Spinal cord (tissue), 10 donors: ENCODE results near the gene ZNF467. TPM values are rescaled to one million over a fixed set of nuclear protein-coding genes. Genes with fewer than 3 reads are reported as not detected.
A peak's percentile ranks its signal among the peaks of the same experiment; 100 is the strongest.

ENCODE experiments used
- DNase-seq, 6 donors: peaks; one replicate each; pipeline versions ENCODE4 v3.0.0 to v3.0.0-alpha.2; 2013 to 2015; ENCODE audit warnings: low spot score in 6 of 6, low read depth in 4 of 6
- H3K27ac ChIP-seq: one replicate; pipeline ENCODE4 v1.5.1; 2013; ENCODE audit warnings: low read depth, low read length, control low read depth
- H3K27me3 ChIP-seq: one replicate; pipeline ENCODE4 v1.6.1; 2013; ENCODE audit warnings: low read length; ENCODE audit not compliant: control insufficient read depth, insufficient read depth
- H3K36me3 ChIP-seq: one replicate; pipeline ENCODE4 v1.6.1; 2013; ENCODE audit warnings: low read length; ENCODE audit not compliant: control insufficient read depth, insufficient read depth
- H3K4me1 ChIP-seq: one replicate; pipeline ENCODE4 v1.6.1; 2013; ENCODE audit warnings: low read length; ENCODE audit not compliant: control insufficient read depth, insufficient read depth
- H3K4me3 ChIP-seq: one replicate; pipeline ENCODE4 v1.5.1; 2013; ENCODE audit warnings: low read depth, low read length, control low read depth
- H3K9me3 ChIP-seq: one replicate; pipeline ENCODE4 v1.6.1; 2013; ENCODE audit warnings: low read length; ENCODE audit not compliant: control insufficient read depth, insufficient read depth
- WGBS: methylation state at CpG from one replicate; pipeline ENCODE4 v1.1.5; 2013; ENCODE audit warnings: missing lambda C conversion rate; ENCODE audit not compliant: insufficient coverage; 5-methylcytosine and 5-hydroxymethylcytosine counted together
- polyA plus RNA-seq, 2 donors: library from polyadenylated mRNA; unstranded; fragments of 120-200 nt; gene quantifications; one replicate each; pipeline ENCODE4 v1.2.1, GENCODE V29; 2013; ENCODE audit not compliant: insufficient read length in 2 of 2
- total RNA-seq, 2 donors: library from RNA; depleted of rRNA in 1 of 2; stranded (reverse); fragments of 120-200 nt in 1 of 2; fragments of >200 nt in 1 of 2; gene quantifications; one replicate each; pipeline versions ENCODE4 v1.2.3 to v1.2.4, GENCODE V29; 2013 to 2014
- donor health status: healthy.

The ZNF467 gene
- total and polyA plus RNA-seq, 4 donors: 2.8 to 17.5 (median 7.8) TPM

DNA sequence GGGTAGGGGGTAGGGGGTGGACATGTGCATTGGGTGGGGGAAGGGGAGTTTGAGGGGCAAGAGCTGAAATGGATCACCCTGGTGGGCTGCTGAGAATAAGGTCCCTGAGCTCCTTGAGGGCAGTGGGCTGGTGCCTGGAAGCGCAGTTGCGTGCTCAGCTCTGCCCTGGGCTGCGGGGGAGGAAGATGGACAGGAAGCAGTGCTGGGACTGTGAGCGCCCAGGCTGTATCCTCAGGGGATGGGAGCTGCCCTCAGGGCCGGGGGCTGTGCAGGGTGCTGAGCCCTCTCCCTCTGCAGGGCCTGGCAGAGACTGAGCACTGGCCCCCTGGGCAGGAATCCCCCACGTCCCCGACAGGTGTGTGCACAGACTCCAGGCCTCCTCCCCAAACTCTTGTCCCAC is 24.4 kb upstream of the ZNF467 start:
- Histone ChIP-seq H3K4me1 (no peaks in the 10 kb centered on the region), H3K4me3 (no peak overlapping the region), H3K27ac (no peak overlapping the region), H3K9me3 (no peaks in the 10 kb centered on the region), H3K36me3 (peaks cover 25% of the 10 kb centered on the region), H3K27me3 (no peaks in the 10 kb centered on the region)
- DNase-seq: no peak
- WGBS: 90% methylated on average over 7 of the region's 7 CpGs

DNA sequence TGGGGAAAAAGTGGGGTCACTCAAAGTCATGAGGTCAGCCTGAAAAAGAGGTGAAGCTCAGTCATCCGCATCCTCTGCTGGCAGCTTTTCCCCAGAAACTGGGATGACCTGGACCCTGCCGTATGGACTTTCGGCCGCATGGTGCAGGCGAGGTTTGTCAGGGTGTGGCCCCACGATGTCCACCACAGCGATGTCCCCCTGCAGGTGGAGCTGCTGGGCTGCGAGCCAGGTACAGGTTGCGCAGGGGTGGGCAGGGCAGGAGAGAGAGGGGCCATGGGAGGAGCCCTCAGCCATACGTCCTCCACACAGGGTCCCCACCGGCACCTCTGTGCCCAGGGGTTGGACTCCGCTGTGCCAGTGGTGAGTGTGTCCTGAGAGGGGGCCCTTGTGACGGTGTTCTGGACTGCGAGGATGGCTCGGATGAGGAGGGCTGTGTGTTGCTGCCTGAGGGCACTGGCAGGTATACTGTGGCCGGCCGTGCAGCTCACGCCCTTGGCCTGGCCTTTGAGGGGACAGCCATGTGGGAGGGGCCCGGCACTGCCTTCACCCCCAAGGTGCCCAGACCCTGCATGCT is 23.0 kb upstream of the ZNF467 start:
- no peak for DNase-seq
- Histone ChIP-seq H3K27me3 (no peaks in the 10 kb centered on the region), H3K9me3 (no peaks in the 10 kb centered on the region), H3K27ac (no peak overlapping the region), H3K4me3 (no peak overlapping the region), H3K36me3 (peaks cover 24% of the 10 kb centered on the region), H3K4me1 (no peaks in the 10 kb centered on the region)
- WGBS: 89% methylated on average over 19 of the region's 19 CpGs

DNA sequence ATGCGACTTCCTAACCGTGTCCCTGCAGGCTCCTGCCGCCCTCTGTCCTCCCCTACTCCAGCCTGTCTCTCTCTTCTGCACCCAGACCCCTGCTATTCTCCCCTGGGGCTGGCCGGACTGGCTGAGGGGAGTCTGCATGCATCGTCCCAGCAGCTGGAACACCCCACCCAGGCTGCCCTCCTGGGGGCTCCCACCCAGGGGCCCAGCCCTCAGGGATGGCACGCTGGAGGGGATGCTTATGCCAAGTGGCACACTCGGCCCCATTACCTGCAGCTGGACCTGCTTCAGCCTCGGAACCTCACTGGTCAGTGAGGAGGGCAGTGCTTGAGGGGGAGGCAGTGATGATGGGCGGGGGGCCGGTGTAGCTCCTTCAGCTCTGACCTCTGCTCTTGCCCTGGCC is 21.7 kb upstream of the ZNF467 start:
- no peak overlapping the region for H3K27ac ChIP-seq
- H3K36me3 ChIP-seq: peaks cover 25% of the 10 kb centered on the region
- no peak overlapping the region for H3K4me3 ChIP-seq
- 85% methylated on average over 9 of the region's 10 CpGs for WGBS
- H3K27me3 ChIP-seq: peaks cover 8% of the 10 kb centered on the region
- H3K9me3 ChIP-seq: no peaks in the 10 kb centered on the region
- H3K4me1 ChIP-seq: no peaks in the 10 kb centered on the region
- DNase-seq: no peak

DNA sequence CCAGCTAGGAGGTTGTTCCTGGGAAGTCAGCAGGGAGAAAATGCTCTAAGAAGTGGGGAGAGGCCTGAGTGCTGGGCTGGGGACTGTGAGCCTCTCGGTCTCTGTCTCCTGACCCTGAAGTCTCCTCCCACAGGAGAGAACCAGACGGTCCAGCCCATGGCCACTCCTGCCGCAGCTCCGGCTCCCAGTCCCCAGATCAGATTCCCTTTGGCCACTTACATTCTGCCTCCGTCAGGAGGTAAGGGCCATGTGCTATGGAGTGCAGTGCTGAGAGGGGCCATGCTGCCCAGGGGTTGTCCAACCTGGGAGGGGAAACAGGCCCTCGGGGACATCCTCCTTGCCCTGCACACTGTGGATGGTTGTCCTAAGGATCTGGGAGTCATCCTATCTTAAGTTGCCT is 21.3 kb upstream of the ZNF467 start:
- DNase-seq: no peak
- H3K27me3 ChIP-seq: peaks cover 13% of the 10 kb centered on the region
- peaks cover 25% of the 10 kb centered on the region for H3K36me3 ChIP-seq
- peaks cover 5% of the 10 kb centered on the region for H3K4me1 ChIP-seq
- no peak overlapping the region for H3K27ac ChIP-seq
- no peaks in the 10 kb centered on the region for H3K9me3 ChIP-seq
- H3K4me3 ChIP-seq: no peak overlapping the region
- WGBS: 39% methylated on average over 6 of the region's 6 CpGs

DNA sequence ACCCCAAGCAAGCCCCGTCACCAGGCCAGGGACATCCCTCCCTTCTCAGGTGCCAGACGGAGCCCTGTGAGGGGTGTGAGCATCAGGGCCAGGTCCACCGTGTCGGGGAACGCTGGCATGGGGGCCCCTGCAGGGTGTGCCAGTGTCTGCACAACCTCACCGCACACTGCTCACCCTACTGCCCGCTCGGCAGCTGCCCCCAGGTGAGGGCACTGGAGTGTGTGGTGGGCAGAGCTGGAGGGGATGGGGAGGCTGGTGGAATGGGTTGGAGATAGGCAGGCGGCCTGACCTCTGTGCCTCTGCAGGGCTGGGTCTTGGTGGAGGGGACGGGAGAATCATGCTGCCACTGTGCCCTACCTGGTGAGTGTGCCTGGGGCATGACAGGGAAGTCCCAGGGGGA is 19.9 kb upstream of the ZNF467 start:
- Histone ChIP-seq H3K4me3 (no peak overlapping the region), H3K4me1 (peaks cover 8% of the 10 kb centered on the region), H3K27me3 (peaks cover 27% of the 10 kb centered on the region), H3K36me3 (peaks cover 25% of the 10 kb centered on the region), H3K9me3 (no peaks in the 10 kb centered on the region), H3K27ac (no peak overlapping the region)
- no peak for DNase-seq
- 89% methylated on average over 10 of the region's 10 CpGs for WGBS

DNA sequence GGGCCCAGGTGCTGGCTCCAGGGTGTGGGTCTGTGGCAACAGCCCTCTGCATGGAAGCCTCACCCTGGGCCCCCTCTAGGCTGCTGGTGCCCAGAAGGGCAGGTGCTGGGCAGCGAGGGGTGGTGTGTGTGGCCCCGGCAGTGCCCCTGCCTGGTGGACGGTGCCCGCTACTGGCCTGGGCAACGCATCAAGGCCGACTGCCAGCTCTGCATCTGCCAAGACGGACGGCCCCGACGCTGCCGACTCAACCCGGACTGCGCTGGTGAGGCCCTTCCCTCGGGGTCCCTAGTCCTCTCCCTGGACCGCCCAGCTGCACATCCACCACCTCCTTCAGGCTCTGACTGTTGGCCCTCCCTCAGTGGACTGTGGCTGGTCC is 18.8 kb upstream of the ZNF467 start:
- Histone ChIP-seq H3K9me3 (no peaks in the 10 kb centered on the region), H3K36me3 (peaks cover 24% of the 10 kb centered on the region), H3K4me3 (no peak overlapping the region), H3K4me1 (peaks cover 14% of the 10 kb centered on the region), H3K27me3 (peaks cover 36% of the 10 kb centered on the region), H3K27ac (no peak overlapping the region)
- no peak for DNase-seq
- 70% methylated on average over 15 of the region's 15 CpGs for WGBS

DNA sequence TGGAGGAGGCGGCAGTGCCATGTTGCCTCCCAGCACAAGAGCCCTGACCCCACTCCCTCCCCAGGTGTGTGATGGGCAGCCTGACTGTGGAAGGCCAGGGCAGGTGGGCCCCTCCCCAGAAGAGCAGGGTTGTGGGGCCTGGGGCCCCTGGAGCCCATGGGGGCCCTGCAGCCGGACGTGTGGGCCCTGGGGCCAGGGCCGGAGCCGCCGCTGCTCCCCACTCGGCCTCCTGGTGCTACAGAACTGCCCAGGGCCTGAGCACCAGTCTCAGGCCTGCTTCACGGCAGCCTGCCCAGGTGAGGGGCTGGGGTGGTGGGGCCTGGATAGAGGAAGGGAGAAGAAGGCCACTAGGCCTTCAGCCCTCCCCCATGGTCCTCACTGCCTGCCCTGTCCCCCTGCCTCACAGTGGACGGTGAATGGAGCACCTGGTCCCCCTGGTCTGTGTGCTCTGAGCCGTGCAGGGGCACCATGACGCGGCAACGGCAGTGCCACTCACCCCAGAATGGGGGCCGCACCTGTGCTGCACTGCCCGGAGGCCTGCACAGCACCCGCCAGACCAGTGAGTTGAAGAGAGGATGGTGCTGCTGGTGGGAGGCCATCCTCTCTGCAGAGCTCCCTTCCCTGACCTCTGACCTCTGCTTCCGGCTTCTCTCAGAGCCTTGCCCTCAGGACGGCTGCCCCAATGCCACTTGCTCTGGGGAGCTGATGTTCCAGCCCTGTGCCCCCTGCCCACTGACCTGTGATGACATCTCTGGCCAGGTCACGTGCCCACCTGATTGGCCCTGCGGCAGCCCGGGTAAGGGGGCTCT is 18.2 kb upstream of the ZNF467 start:
- H3K27ac ChIP-seq: no peak overlapping the region
- peaks cover 15% of the 10 kb centered on the region for H3K4me1 ChIP-seq
- H3K9me3 ChIP-seq: no peaks in the 10 kb centered on the region
- 91% methylated on average over 18 of the region's 21 CpGs for WGBS
- H3K4me3 ChIP-seq: no peak overlapping the region
- DNase-seq: no peak
- H3K36me3 ChIP-seq: peaks cover 21% of the 10 kb centered on the region
- peaks cover 40% of the 10 kb centered on the region for H3K27me3 ChIP-seq

DNA sequence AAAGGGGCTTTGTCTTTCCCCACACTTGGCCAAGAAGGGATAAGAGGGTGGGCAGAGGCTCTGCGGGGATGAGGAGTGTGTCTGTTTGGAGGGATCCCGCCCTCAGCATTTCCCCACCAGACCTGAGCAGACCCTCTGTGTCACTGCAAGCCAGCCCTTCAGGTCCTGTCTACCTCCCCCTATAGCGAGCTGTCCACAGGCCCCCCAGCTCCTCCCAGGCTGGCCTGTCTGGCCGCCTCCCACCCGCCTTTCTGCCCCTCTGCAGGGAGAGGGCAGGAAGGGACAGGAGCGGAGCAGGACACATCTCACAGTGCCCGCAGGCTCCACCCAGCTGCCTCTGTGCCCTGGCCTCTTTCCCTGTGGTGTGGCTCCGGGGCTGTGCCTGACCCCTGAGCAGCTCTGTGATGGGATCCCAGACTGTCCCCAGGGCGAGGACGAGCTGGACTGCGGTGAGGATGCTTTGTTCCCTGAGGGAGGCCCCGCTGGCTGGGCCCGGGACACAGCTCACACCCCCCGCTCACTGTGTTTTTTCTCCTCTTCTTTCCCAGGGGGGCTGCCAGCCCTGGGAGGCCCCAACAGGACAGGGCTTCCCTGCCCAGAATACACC is 17.5 kb upstream of the ZNF467 start:
- Histone ChIP-seq H3K4me3 (no peak overlapping the region), H3K27me3 (peaks cover 40% of the 10 kb centered on the region), H3K27ac (no peak overlapping the region), H3K9me3 (no peaks in the 10 kb centered on the region), H3K4me1 (peaks cover 19% of the 10 kb centered on the region), H3K36me3 (peaks cover 13% of the 10 kb centered on the region)
- DNase-seq: no peak
- WGBS: 75% methylated on average over 14 of the region's 14 CpGs

DNA sequence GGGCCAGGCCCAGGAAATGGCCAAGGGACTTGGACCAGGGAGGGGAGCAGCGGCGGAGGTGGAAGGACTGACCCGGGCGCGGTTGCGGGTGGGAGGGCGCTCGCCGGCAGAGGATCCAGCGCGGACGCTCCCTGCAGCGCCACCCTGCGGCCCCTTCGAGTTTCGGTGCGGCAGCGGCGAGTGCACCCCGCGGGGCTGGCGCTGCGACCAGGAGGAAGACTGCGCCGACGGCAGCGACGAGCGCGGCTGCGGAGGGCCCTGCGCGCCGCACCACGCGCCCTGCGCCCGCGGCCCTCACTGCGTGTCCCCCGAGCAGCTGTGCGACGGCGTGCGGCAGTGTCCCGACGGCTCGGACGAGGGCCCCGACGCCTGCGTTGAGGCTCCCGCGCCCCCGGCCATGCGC is 16.8 kb upstream of the ZNF467 start:
- Histone ChIP-seq H3K4me3 (no peak overlapping the region), H3K9me3 (no peaks in the 10 kb centered on the region), H3K36me3 (peaks cover 11% of the 10 kb centered on the region), H3K27ac (no peak overlapping the region), H3K4me1 (peaks cover 19% of the 10 kb centered on the region), H3K27me3 (peaks cover 40% of the 10 kb centered on the region)
- DNase-seq: peak in 1 of 6 donors; percentile 32
- WGBS: 2% methylated on average over 56 of the region's 56 CpGs

DNA sequence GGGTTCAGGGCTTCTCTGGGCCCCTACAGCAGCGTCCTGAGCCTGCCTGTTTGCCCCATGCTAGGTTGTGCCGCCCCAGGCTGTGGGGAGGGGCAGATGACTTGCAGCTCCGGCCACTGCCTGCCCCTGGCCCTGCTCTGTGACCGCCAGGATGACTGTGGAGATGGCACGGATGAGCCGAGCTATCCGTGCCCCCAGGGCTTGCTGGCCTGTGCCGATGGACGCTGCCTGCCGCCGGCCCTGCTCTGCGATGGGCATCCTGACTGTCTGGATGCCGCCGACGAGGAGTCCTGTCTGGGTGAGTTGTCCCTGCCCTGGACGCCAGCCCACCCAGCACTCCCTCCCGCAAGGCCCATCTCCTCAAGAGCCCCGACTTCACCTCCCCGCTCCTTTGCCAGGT is 15.7 kb upstream of the ZNF467 start:
- Histone ChIP-seq H3K27me3 (peaks cover 40% of the 10 kb centered on the region), H3K4me1 (peaks cover 19% of the 10 kb centered on the region), H3K36me3 (peaks cover 11% of the 10 kb centered on the region), H3K27ac (no peak overlapping the region), H3K9me3 (no peaks in the 10 kb centered on the region), H3K4me3 (no peak overlapping the region)
- DNase-seq: no peak
- WGBS: 82% methylated on average over 12 of the region's 19 CpGs
